ENCODE results near the gene TTLL4.
"Not testable (repeated sequence)": the region's sequence is repeated elsewhere in the genome, so short reads cannot be mapped to it uniquely, and the experiment has no call there.

The TTLL4 gene

GRCh38 chr2:218745160-218745558 lies 34.5 kb downstream of the TTLL4 start:
- no peak for DNase-seq

GRCh38 chr2:218745559-218746469 lies 35.2 kb downstream of the TTLL4 start:
- DNase-seq: peak; percentile 54

- no peak for DNase-seq
These were observed 35.8 kb downstream of the TTLL4 start for GRCh38 chr2:218746470-218746795.

GRCh38 chr2:218746960-218747359 lies 36.3 kb downstream of the TTLL4 start:
- no peak for DNase-seq

- DNase-seq: no peak
These were observed 38.3 kb downstream of the TTLL4 start for GRCh38 chr2:218748741-218749441.

GRCh38 chr2:218754201-218754600 lies 43.6 kb downstream of the TTLL4 start:
- no peak for DNase-seq

- no peak for DNase-seq
These were observed 44.1 kb downstream of the TTLL4 start for GRCh38 chr2:218754781-218755180.

GRCh38 chr2:218755198-218755566 lies 44.5 kb downstream of the TTLL4 start:
- DNase-seq: no peak

GRCh38 chr2:218755567-218756404 lies 45.2 kb downstream of the TTLL4 start:
- no peak for DNase-seq

GRCh38 chr2:218756599-218757377 lies 46.2 kb downstream of the TTLL4 start:
- DNase-seq: no peak

- no peak for DNase-seq
These were observed 51.2 kb downstream of the TTLL4 start for GRCh38 chr2:218761795-218762194.

- not testable (repeated sequence) for DNase-seq
These were observed 62.1 kb downstream of the TTLL4 start for GRCh38 chr2:218772759-218773158.

- no peak for DNase-seq
These were observed 63.2 kb downstream of the TTLL4 start for GRCh38 chr2:218773881-218774280.

GRCh38 chr2:218776488-218776887 lies 65.9 kb downstream of the TTLL4 start:
- no peak for DNase-seq

GRCh38 chr2:218777276-218777990 lies 66.8 kb downstream of the TTLL4 start:
- no peak for DNase-seq

GRCh38 chr2:218780046-218780445 lies 69.4 kb downstream of the TTLL4 start:
- DNase-seq: no peak

- DNase-seq: no peak
These were observed 70.4 kb downstream of the TTLL4 start for GRCh38 chr2:218780851-218781690.

GRCh38 chr2:218781691-218782527 lies 71.3 kb downstream of the TTLL4 start, which contains the start of gene CYP27A1:
Gene CYP27A1, plus strand, starts transcription at chr2:218782147. Its CDS starts 36 bp downstream, at chr2:218782183.
- DNase-seq: peak; percentile 74

- no peak for DNase-seq
These were observed 71.9 kb downstream of the TTLL4 start for GRCh38 chr2:218782528-218782844.

- DNase-seq: no peak
These were observed 73.1 kb downstream of the TTLL4 start for GRCh38 chr2:218783688-218784087.

All from right forelimb (tissue), 1 donor.